HFF-Myc (cell line): Measurements from ENCODE around the gene NTMT1.
"Not testable (repeated sequence)": the region's sequence is repeated elsewhere in the genome, so short reads cannot be mapped to it uniquely, and the experiment has no call there.

Source experiments
- DNase-seq: peaks from one replicate; pipeline ENCODE4 v3.0.0-alpha.2; 2011; ENCODE audit warnings: low read depth; ENCODE audit errors: extremely low read depth
- H3K4me3 ChIP-seq: replicated peaks from 2 replicates; pipeline ENCODE4 v1.5.1; 2011; ENCODE audit warnings: low read depth, mild to moderate bottlenecking, control low read depth, low read length
- CTCF ChIP-seq: IDR thresholded peaks from 2 replicates; pipeline ENCODE4 v1.5.1; 2012; ENCODE audit warnings: mild to moderate bottlenecking, low read depth, low read length, control low read depth; ENCODE audit errors: missing control alignments

NTMT1 gene

GRCh38 chr9:129655154-129655553, 29.2 kb downstream of the NTMT1 start:
- H3K4me3 ChIP-seq = no peak overlapping the region
- TF ChIP-seq CTCF = no peak
- no peak for DNase-seq

- H3K4me3 ChIP-seq = no peak overlapping the region
- TF ChIP-seq CTCF = no peak
- no peak for DNase-seq
These were observed 29.7 kb downstream of the NTMT1 start for GRCh38 chr9:129655696-129656095.

- no peak for DNase-seq
- H3K4me3 ChIP-seq = no peak overlapping the region
- TF ChIP-seq CTCF = no peak
These were observed 30.9 kb downstream of the NTMT1 start for GRCh38 chr9:129656795-129657390.

- no peak for DNase-seq
- no peak overlapping the region for H3K4me3 ChIP-seq
- TF ChIP-seq CTCF = no peak
These were observed 35.1 kb downstream of the NTMT1 start for GRCh38 chr9:129661029-129661428.

GRCh38 chr9:129662239-129662638, 36.3 kb downstream of the NTMT1 start:
- DNase-seq, H3K4me3 ChIP-seq: not testable (repeated sequence)

- H3K4me3 ChIP-seq = peak overlapping the region; percentile 68
- TF ChIP-seq CTCF = no peak
- DNase-seq = no peak
These were observed 38.9 kb downstream of the NTMT1 start for GRCh38 chr9:129664746-129665388.

GRCh38 chr9:129665389-129665775, 39.4 kb downstream of the NTMT1 start, which contains the start of gene PRRX2:
Gene PRRX2 (plus strand): TSS chr9:129665647. CDS start chr9:129665868, 221 bp downstream.
- DNase-seq = no peak
- TF ChIP-seq CTCF = no peak
- peak within 1 kb of the TSS; percentile 68 for H3K4me3 ChIP-seq
